B cell (primary cell): ENCODE data around the gene FAM78B. TPM values are rescaled to one million over a fixed set of nuclear protein-coding genes. Genes with fewer than 3 reads are reported as not detected.

Source experiments
- ATAC-seq: fragments of 200-7000 bp; cut with Tn5 transposase; one replicate; pipeline ENCODE4 v1.10.0; 2021; ENCODE audit warnings: low read depth, mild to moderate bottlenecking, moderate number of reproducible peaks, moderate library complexity
- CTCF ChIA-PET: fragments of 350-600 bp; sonication (Branson Sonifier 250); formaldehyde crosslinking; loops from one replicate; lab custom pipeline; 2021; ENCODE audit warnings: antibody characterized with exemption, inconsistent platforms; lab: Charles Lee
- POLR2A ChIA-PET: fragments of 350-600 bp; sonication (Branson Sonifier 250); formaldehyde crosslinking; loops from one replicate; lab custom pipeline; 2021; ENCODE audit warnings: antibody characterized with exemption; lab: Charles Lee
- DNase-seq: peaks from one replicate; pipeline ENCODE4 v3.0.0; 2013
- H2AFZ ChIP-seq: 2 replicates; pipeline ENCODE4 v1.6.1; 2012; ENCODE audit warnings: mild to moderate bottlenecking, low read depth, low read length; ENCODE audit not compliant: insufficient read depth, poor library complexity, severe bottlenecking
- H3K27ac ChIP-seq, 2 donors: 1 replicate in 1 of 2; 2 replicates in 1 of 2; pipeline ENCODE4 v1.5.1; 2012 to 2013; ENCODE audit warnings: low read length in 2 of 2, mild to moderate bottlenecking in 2 of 2, moderate library complexity in 1 of 2
- H3K27me3 ChIP-seq, 4 experiments: fragments of 200-600 bp in 1 of 4; sonication (generic) in 1 of 4; replicated peaks in 1 of 4; 1 replicate in 2 of 4; 2 replicates in 2 of 4; pipeline versions ENCODE4 v1.6.1 to v1.7.0; 2013 to 2016; ENCODE audit warnings: low read length in 3 of 4, mild to moderate bottlenecking in 2 of 4, mixed read lengths in 1 of 4, moderate library complexity in 1 of 4; ENCODE audit not compliant: insufficient read depth in 4 of 4, control insufficient read depth in 3 of 4; ENCODE audit errors: control extremely low read depth in 1 of 4
- H3K36me3 ChIP-seq, 2 experiments: replicated peaks in 1 of 2; 1 replicate in 1 of 2; 2 replicates in 1 of 2; pipeline versions ENCODE4 v1.6.1 to v1.7.1; 2013; ENCODE audit warnings: low read length in 1 of 2; ENCODE audit not compliant: insufficient read depth in 2 of 2, control insufficient read depth in 1 of 2; ENCODE audit errors: control extremely low read depth in 1 of 2, extremely low read depth in 1 of 2
- H3K4me1 ChIP-seq, 2 donors: fragments of 200-600 bp in 1 of 2; sonication (generic) in 1 of 2; 1 replicate in 1 of 2; 2 replicates in 1 of 2; pipeline versions ENCODE4 v1.5.1 to v1.6.1; 2013 to 2017; ENCODE audit warnings: low read length in 2 of 2; ENCODE audit not compliant: control insufficient read depth in 2 of 2, insufficient read depth in 2 of 2
- H3K4me2 ChIP-seq: replicated peaks from 2 replicates; pipeline ENCODE3; 2012; ENCODE audit warnings: mild to moderate bottlenecking, low read depth, low read length; ENCODE audit not compliant: poor library complexity, severe bottlenecking
- H3K4me3 ChIP-seq, 5 experiments: fragments of 200-600 bp in 1 of 5; sonication (generic) in 1 of 5; 1 replicate in 3 of 5; 2 replicates in 2 of 5; pipeline versions ENCODE4 v1.5.1 to v1.7.0; 2011 to 2016; ENCODE audit warnings: low read length in 4 of 5, mild to moderate bottlenecking in 4 of 5, low read depth in 2 of 5, control low read depth in 1 of 5, moderate library complexity in 1 of 5; ENCODE audit not compliant: insufficient read depth in 1 of 5; ENCODE audit errors: control extremely low read depth in 1 of 5, extremely low read depth in 1 of 5
- H3K79me2 ChIP-seq: fragments of 200-600 bp; sonication (generic); one replicate; pipeline ENCODE4 v1.6.0; 2016; ENCODE audit warnings: low read length; ENCODE audit not compliant: control insufficient read depth, insufficient read depth
- H3K9ac ChIP-seq: fragments of 200-600 bp; sonication (generic); 2 replicates; pipeline ENCODE4 v1.6.1; 2017; ENCODE audit warnings: mild to moderate bottlenecking, low read length, moderate library complexity
- H3K9me3 ChIP-seq, 3 donors: one replicate each; pipeline versions ENCODE4 v1.6.1 to v1.7.1; 2013; ENCODE audit warnings: low read length in 2 of 3; ENCODE audit not compliant: control insufficient read depth in 2 of 3, insufficient read depth in 1 of 3; ENCODE audit errors: control extremely low read depth in 1 of 3
- H4K20me1 ChIP-seq: 2 replicates; pipeline ENCODE4 v1.6.0; 2012; ENCODE audit warnings: mild to moderate bottlenecking, low read length; ENCODE audit not compliant: insufficient read depth, control insufficient read depth, poor library complexity, severe bottlenecking
- H3K27ac Mint-ChIP-seq: one replicate; pipeline ENCODE4 v1.8.0; 2021; ENCODE audit warnings: mixed read lengths
- H3K27me3 Mint-ChIP-seq: one replicate; pipeline ENCODE4 v1.8.0; 2021; ENCODE audit warnings: mixed read lengths
- H3K4me1 Mint-ChIP-seq: one replicate; pipeline ENCODE4 v1.8.0; 2021; ENCODE audit warnings: mixed read lengths
- H3K4me3 Mint-ChIP-seq: one replicate; pipeline ENCODE4 v1.8.0; 2021; ENCODE audit warnings: mixed read lengths
- H3K9me3 Mint-ChIP-seq: one replicate; pipeline ENCODE4 v1.8.0; 2022; ENCODE audit warnings: mixed read lengths; ENCODE audit not compliant: insufficient read depth
- EZH2 ChIP-seq: IDR thresholded peaks from 2 replicates; pipeline ENCODE4 v1.6.1; 2012; ENCODE audit warnings: borderline replicate concordance, low read depth, mild to moderate bottlenecking, moderate library complexity, low read length; ENCODE audit not compliant: insufficient read depth, poor library complexity, severe bottlenecking
- WGBS: methylation state at CpG from one replicate; pipeline ENCODE4 v1.1.5; 2013; ENCODE audit warnings: missing lambda C conversion rate; ENCODE audit not compliant: insufficient coverage; 5-methylcytosine and 5-hydroxymethylcytosine counted together
- intact Hi-C: fragments of 100-400 bp; cut with micrococcal nuclease; formaldehyde crosslinking; loops from one replicate; pipeline ENCODE4 v1.10.0; 2022
- polyA plus RNA-seq: library from polyadenylated mRNA; depleted of rRNA; stranded (reverse); fragments of >200 nt; gene quantifications from 2 replicates; pipeline ENCODE4 v1.2.3, GENCODE V29; 2012
- total RNA-seq, 2 donors: library from RNA; stranded (reverse); fragments of 120-200 nt in 1 of 2; gene quantifications; 1 replicate in 1 of 2; 2 replicates in 1 of 2; pipeline versions ENCODE4 v1.2.3 to v1.2.4, GENCODE V29; 2013 to 2022
- TF ChIP-seq, protein P1 (sequence below): fragments of 200-600 bp; IDR thresholded peaks from one replicate; pipeline ENCODE4 v1.8.0; 2022; ENCODE audit warnings: antibody characterized with exemption, mild to moderate bottlenecking

The FAM78B gene
- total and polyA plus RNA-seq, 2 donors (not counting 1 experiment from before 2014, with no cell fraction given) = 0.22 to 0.81 TPM

DNA sequence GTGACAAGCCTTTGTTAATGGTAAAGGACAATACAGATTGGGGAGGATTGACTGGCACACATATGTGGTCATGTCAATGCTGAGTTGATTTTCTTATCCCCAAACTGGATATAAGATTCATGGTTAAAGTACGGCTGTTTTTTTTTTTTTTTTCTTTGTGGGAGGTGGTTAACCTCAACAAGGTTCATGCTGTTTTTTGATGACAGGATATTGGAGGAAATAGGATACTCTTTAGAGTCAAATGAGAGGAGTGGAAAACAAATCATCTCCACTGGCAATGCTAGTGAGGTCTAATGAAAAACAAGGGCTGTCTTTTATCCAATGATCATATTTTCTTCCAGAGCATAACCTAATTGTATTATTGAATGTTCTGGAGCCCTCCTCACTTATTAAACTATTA is 140.2 kb downstream of the FAM78B start:
- POLR2A ChIA-PET = no interaction called here
- H3K4me2 ChIP-seq = no peak overlapping the region

DNA sequence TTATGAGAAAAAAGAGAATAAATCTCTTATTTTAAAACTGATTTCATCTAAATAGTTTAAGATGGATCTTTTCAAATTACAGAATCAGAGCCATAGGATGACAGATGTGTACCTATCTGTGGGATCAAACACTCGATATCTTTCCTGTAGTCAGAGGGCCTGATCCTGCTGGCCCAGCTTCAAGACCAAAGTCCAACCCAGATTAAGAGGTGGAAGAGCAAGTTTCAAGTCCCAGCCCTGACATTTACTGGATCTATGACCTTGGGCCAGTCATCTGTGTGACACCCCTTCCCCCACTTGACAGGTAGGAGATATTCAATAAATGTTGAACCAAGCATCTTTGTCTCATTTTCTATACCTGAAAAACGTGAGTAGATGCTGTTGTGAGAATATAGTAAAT is 140.7 kb downstream of the FAM78B start:
- ATAC-seq = no peak
- CTCF ChIA-PET = no interaction called here
- H3K27ac Mint-ChIP-seq = no peak overlapping the region
- 72% methylated on average over 2 of the region's 2 CpGs for WGBS
- Histone ChIP-seq H3K9me3 (no peaks in the 10 kb centered on the region), H3K79me2 (no peaks in the 10 kb centered on the region), H3K9ac (no peak overlapping the region), H3K27me3 (peaks cover 0 to 4% (median 1%) of the 10 kb centered on the region in 4 experiments), H2AFZ (no peak overlapping the region), H3K4me3 (no peak overlapping the region), H3K27ac (no peak overlapping the region), H3K4me1 (no peaks in the 10 kb centered on the region), H3K36me3 (no peaks in the 10 kb centered on the region), H3K4me2 (no peak overlapping the region), H4K20me1 (no peaks in the 10 kb centered on the region)
- no peak overlapping the region for H3K4me3 Mint-ChIP-seq
- POLR2A ChIA-PET = no interaction called here
- H3K27me3 Mint-ChIP-seq = peaks cover 23% of the 10 kb centered on the region
- no peak for DNase-seq
- no peaks in the 10 kb centered on the region for H3K4me1 Mint-ChIP-seq
- H3K9me3 Mint-ChIP-seq = no peaks in the 10 kb centered on the region
- intact Hi-C loops = no loop called here
- TF ChIP-seq EZH2 = no peak
- TF ChIP-seq, protein P1, sequence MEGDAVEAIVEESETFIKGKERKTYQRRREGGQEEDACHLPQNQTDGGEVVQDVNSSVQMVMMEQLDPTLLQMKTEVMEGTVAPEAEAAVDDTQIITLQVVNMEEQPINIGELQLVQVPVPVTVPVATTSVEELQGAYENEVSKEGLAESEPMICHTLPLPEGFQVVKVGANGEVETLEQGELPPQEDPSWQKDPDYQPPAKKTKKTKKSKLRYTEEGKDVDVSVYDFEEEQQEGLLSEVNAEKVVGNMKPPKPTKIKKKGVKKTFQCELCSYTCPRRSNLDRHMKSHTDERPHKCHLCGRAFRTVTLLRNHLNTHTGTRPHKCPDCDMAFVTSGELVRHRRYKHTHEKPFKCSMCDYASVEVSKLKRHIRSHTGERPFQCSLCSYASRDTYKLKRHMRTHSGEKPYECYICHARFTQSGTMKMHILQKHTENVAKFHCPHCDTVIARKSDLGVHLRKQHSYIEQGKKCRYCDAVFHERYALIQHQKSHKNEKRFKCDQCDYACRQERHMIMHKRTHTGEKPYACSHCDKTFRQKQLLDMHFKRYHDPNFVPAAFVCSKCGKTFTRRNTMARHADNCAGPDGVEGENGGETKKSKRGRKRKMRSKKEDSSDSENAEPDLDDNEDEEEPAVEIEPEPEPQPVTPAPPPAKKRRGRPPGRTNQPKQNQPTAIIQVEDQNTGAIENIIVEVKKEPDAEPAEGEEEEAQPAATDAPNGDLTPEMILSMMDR = no peak

More for the DNA sequence above, 140.2 kb downstream of the FAM78B start:
- Histone ChIP-seq H3K36me3 (no peaks in the 10 kb centered on the region), H4K20me1 (no peaks in the 10 kb centered on the region), H3K27me3 (peaks cover 0 to 4% (median 1%) of the 10 kb centered on the region in 4 experiments), H3K9ac (no peak overlapping the region), H3K27ac (no peak overlapping the region), H3K79me2 (no peaks in the 10 kb centered on the region), H2AFZ (no peak overlapping the region), H3K9me3 (no peaks in the 10 kb centered on the region), H3K4me3 (no peak overlapping the region), H3K4me1 (no peaks in the 10 kb centered on the region)
- Mint-ChIP-seq H3K4me3 (no peak overlapping the region), H3K9me3 (no peaks in the 10 kb centered on the region), H3K27ac (no peak overlapping the region), H3K4me1 (no peaks in the 10 kb centered on the region), H3K27me3 (peaks cover 26% of the 10 kb centered on the region)
- DNase-seq (no peak), ATAC-seq (no peak)
- TF ChIP-seq, protein P1 = no peak
- no peak for TF ChIP-seq EZH2
- WGBS = no CpG with 5 or more reads among the region's 1 CpG
- intact Hi-C loops = no loop called here
- CTCF ChIA-PET = no interaction called here
